Measurements from ENCODE around the gene TUG1.

The TUG1 gene

DNA sequence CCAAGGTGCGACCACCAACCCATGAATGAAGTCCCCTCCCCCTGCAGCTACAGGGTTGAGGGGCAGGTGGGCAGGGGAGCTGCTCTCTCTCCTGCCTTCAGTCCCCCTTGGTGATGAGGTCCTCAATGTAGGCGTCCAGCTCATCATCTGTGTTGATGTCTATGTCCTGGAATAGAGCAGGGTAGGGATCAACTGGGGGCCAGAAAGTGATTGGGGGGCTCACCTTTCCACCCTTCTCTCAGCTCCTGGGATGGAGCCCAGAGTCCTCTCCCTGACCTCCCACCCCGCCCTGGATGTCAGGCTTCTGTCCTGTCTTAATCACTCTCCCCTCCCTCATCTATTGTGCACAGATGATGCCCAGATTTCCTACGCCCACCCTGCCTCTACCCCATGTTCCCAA lies 42.4 kb upstream of the TUG1 start:
- H3K27ac ChIP-seq: no peak overlapping the region
- TF ChIP-seq, protein P1, sequence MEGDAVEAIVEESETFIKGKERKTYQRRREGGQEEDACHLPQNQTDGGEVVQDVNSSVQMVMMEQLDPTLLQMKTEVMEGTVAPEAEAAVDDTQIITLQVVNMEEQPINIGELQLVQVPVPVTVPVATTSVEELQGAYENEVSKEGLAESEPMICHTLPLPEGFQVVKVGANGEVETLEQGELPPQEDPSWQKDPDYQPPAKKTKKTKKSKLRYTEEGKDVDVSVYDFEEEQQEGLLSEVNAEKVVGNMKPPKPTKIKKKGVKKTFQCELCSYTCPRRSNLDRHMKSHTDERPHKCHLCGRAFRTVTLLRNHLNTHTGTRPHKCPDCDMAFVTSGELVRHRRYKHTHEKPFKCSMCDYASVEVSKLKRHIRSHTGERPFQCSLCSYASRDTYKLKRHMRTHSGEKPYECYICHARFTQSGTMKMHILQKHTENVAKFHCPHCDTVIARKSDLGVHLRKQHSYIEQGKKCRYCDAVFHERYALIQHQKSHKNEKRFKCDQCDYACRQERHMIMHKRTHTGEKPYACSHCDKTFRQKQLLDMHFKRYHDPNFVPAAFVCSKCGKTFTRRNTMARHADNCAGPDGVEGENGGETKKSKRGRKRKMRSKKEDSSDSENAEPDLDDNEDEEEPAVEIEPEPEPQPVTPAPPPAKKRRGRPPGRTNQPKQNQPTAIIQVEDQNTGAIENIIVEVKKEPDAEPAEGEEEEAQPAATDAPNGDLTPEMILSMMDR (IDR thresholded peaks at IDR 0.05): no peak
- no peak for DNase-seq (ENCODE audit: low spot score)
- H3K4me3 ChIP-seq: no peak overlapping the region

- no peak for DNase-seq (ENCODE audit: low spot score)
- TF ChIP-seq, protein P1 (IDR thresholded peaks at IDR 0.05): no peak
- no peak overlapping the region for H3K4me3 ChIP-seq
- no peak overlapping the region for H3K27ac ChIP-seq
Observed at GRCh38 chr22:30927806-30928205, 41.3 kb upstream of the TUG1 start.

- TF ChIP-seq, protein P1 (IDR thresholded peaks at IDR 0.05): no peak
- Histone ChIP-seq H3K4me3 (no peak overlapping the region), H3K27ac (no peak overlapping the region)
- no peak for DNase-seq (ENCODE audit: low spot score)
Observed at GRCh38 chr22:30928401-30928800, 40.7 kb upstream of the TUG1 start.

- no peak overlapping the region for H3K27ac ChIP-seq
- H3K4me3 ChIP-seq: no peak overlapping the region
- TF ChIP-seq, protein P1 (IDR thresholded peaks at IDR 0.05): no peak
- DNase-seq (ENCODE audit: low spot score): no peak
Observed at GRCh38 chr22:30930228-30930627, 38.8 kb upstream of the TUG1 start.

DNA sequence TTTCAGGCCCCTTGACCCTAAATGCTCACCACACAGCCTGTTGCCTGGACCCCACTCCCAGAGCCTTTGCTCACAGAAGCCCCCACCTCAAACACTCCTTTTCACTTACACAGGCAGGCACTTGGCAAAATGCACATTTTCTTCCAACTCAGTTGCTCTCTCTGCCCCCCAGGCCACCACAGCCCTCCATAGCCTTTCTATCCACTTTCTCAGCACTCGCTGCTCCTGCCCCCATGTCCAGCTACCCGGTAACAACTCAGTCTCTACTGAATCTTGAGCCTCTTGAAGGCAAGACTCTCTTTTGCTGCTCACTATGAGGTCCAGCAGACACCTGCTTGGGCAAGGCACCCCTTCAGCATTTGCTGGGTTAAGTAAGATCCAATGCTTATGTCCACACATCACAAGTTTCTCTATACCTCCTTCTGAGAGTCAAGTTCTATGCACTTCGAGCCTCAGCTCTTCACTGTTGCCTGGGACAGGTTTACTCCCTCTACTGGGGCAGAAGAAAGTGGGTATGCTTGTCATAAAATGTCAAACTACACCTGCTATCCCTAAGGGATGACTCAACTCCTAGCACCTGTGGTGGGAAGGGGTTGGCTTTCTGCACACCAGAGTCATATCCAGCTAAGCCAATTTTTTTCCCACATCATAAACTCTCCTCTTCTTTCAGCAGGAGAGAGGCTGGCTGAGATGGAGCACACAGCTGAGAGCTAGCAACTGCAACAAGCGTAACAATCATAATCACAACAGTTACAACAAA lies 37.3 kb upstream of the TUG1 start:
- Histone ChIP-seq H3K27ac (no peak overlapping the region), H3K4me3 (no peak overlapping the region)
- no peak for DNase-seq (ENCODE audit: low spot score)
- TF ChIP-seq, protein P1 (IDR thresholded peaks at IDR 0.05): no peak

- Histone ChIP-seq H3K27ac (no peak overlapping the region), H3K4me3 (no peak overlapping the region)
- no peak for DNase-seq (ENCODE audit: low spot score)
- TF ChIP-seq, protein P1 (IDR thresholded peaks at IDR 0.05): no peak
Observed at GRCh38 chr22:30932661-30933060, 36.4 kb upstream of the TUG1 start.

- TF ChIP-seq, protein P1 (IDR thresholded peaks at IDR 0.05): no peak
- no peak overlapping the region for H3K4me3 ChIP-seq
- DNase-seq (ENCODE audit: low spot score): no peak
- no peak overlapping the region for H3K27ac ChIP-seq
Observed at GRCh38 chr22:30933457-30933856, 35.6 kb upstream of the TUG1 start.
